ENCODE measurements around the gene FIGN. TPM values are rescaled to one million over a fixed set of nuclear protein-coding genes. Genes with fewer than 3 reads are reported as not detected.

Gene FIGN
- total and polyA plus RNA-seq, 4 donors = 1.1 to 7.8 (median 5.1) TPM

GRCh38 chr2:163630836-163631235 lies 105.0 kb downstream of the FIGN start:
- H3K27me3 ChIP-seq (ENCODE audit: control insufficient read depth in 4 of 4, insufficient read depth in 4 of 4, low read length in 3 of 4) = no peaks in the 10 kb centered on the region
- no peak overlapping the region for H3K4me3 ChIP-seq (ENCODE audit: low read depth in 1 of 3, low read length in 3 of 3)
- no peaks in the 10 kb centered on the region for H3K9me3 ChIP-seq (ENCODE audit: control insufficient read depth in 4 of 4, low read length in 3 of 4)
- H3K9ac ChIP-seq (ENCODE audit: low read depth in 1 of 2, low read length in 2 of 2) = no peak overlapping the region
- H3K27ac ChIP-seq (ENCODE audit: low read depth in 1 of 2, low read length in 2 of 2) = no peak overlapping the region
- TF ChIP-seq TAF1 (conservative IDR thresholded peaks at IDR 0.05) (no peak), FOXA2 (IDR thresholded peaks at IDR 0.05) (no peak), ZBTB33 (IDR thresholded peaks at IDR 0.05) (no peak), EGR1 (IDR thresholded peaks at IDR 0.05; ENCODE audit: low read depth in 2 of 2) (no peak), NR2F2 (IDR thresholded peaks at IDR 0.05) (no peak), MAX (IDR thresholded peaks at IDR 0.05) (no peak), YY1 (IDR thresholded peaks at IDR 0.05) (no peak), RAD21 (IDR thresholded peaks at IDR 0.05) (no peak), GABPA (IDR thresholded peaks at IDR 0.05 in 1 of 2, conservative IDR thresholded peaks at IDR 0.05 in 1 of 2) (no peak), SP1 (IDR thresholded peaks at IDR 0.05) (no peak), CTCF (IDR thresholded peaks at IDR 0.05; ENCODE audit: low read depth, low read length, missing input control) (no peak), JUND (IDR thresholded peaks at IDR 0.05) (no peak), REST (IDR thresholded peaks at IDR 0.05) (no peak), RXRA (IDR thresholded peaks at IDR 0.05) (no peak), FOXA1 (IDR thresholded peaks at IDR 0.05) (no peak), HNF4A (conservative IDR thresholded peaks at IDR 0.05) (no peak)
- no peaks in the 10 kb centered on the region for H3K36me3 ChIP-seq (ENCODE audit: control insufficient read depth in 4 of 4, insufficient read depth in 3 of 4, low read depth in 1 of 4, low read length in 3 of 4)
- no peak for DNase-seq (ENCODE audit: low spot score)
- WGBS = 86% methylated on average over 5 of the region's 5 CpGs
- no peaks in the 10 kb centered on the region for H3K4me1 ChIP-seq (ENCODE audit: control insufficient read depth in 4 of 4, insufficient read depth in 4 of 4, low read length in 3 of 4)

- Histone ChIP-seq H3K9ac (ENCODE audit: low read depth in 1 of 2, low read length in 2 of 2) (no peak overlapping the region), H3K9me3 (ENCODE audit: control insufficient read depth in 4 of 4, low read length in 3 of 4) (no peaks in the 10 kb centered on the region), H3K4me3 (ENCODE audit: low read depth in 1 of 3, low read length in 3 of 3) (no peak overlapping the region), H3K27me3 (ENCODE audit: control insufficient read depth in 4 of 4, insufficient read depth in 4 of 4, low read length in 3 of 4) (no peaks in the 10 kb centered on the region), H3K36me3 (ENCODE audit: control insufficient read depth in 4 of 4, insufficient read depth in 3 of 4, low read depth in 1 of 4, low read length in 3 of 4) (no peaks in the 10 kb centered on the region), H3K4me1 (ENCODE audit: control insufficient read depth in 4 of 4, insufficient read depth in 4 of 4, low read length in 3 of 4) (no peaks in the 10 kb centered on the region), H3K27ac (ENCODE audit: low read depth in 1 of 2, low read length in 2 of 2) (no peak overlapping the region)
- no peak for DNase-seq (ENCODE audit: low spot score)
- TF ChIP-seq NR2F2 (IDR thresholded peaks at IDR 0.05) (no peak), GABPA (IDR thresholded peaks at IDR 0.05 in 1 of 2, conservative IDR thresholded peaks at IDR 0.05 in 1 of 2) (no peak), MAX (IDR thresholded peaks at IDR 0.05) (no peak), FOXA1 (IDR thresholded peaks at IDR 0.05) (no peak)
- WGBS = 89% methylated on average over 7 of the region's 7 CpGs
These were observed 109.1 kb downstream of the FIGN start for GRCh38 chr2:163626639-163627109.

All from liver (tissue), 9 donors.